HG03575 (cell line): Measurements from ENCODE around the gene FZD2.

ENCODE experiments used
- ATAC-seq: cut with Tn5 transposase; IDR thresholded peaks from one replicate; pipeline ENCODE4 v1.9.1; 2021; ENCODE audit not compliant: unreplicated experiment, insufficient number of reproducible peaks, low FRiP score; ENCODE audit errors: extremely low read depth

FZD2 gene

GRCh38 chr17:44543905-44544523, 13.3 kb upstream of the FZD2 start:
- ATAC-seq = no peak

GRCh38 chr17:44546671-44547606, 10.3 kb upstream of the FZD2 start:
- no peak for ATAC-seq

GRCh38 chr17:44547625-44548267, 9.5 kb upstream of the FZD2 start:
- no peak for ATAC-seq

GRCh38 chr17:44548376-44549230, 8.7 kb upstream of the FZD2 start:
- no peak for ATAC-seq

GRCh38 chr17:44549686-44550085, 7.6 kb upstream of the FZD2 start:
- ATAC-seq = no peak

- ATAC-seq = no peak
These were observed 4.9 kb upstream of the FZD2 start for GRCh38 chr17:44552361-44552760.

- no peak for ATAC-seq
These were observed 2.2 kb upstream of the FZD2 start for GRCh38 chr17:44555099-44555498.

- ATAC-seq = no peak
These were observed 985 bp upstream of the FZD2 start for GRCh38 chr17:44556166-44556831.

- ATAC-seq = no peak
These were observed 484 bp downstream of the FZD2 start for GRCh38 chr17:44557651-44558285.

- ATAC-seq = no peak
These were observed 1.0 kb downstream of the FZD2 start for GRCh38 chr17:44558334-44558709.

GRCh38 chr17:44558710-44559633, 1.7 kb downstream of the FZD2 start:
- ATAC-seq = no peak

GRCh38 chr17:44559634-44560554, 2.6 kb downstream of the FZD2 start:
- ATAC-seq = no peak

GRCh38 chr17:44561237-44561623, 3.9 kb downstream of the FZD2 start:
- ATAC-seq = no peak

GRCh38 chr17:44564429-44564828, 7.1 kb downstream of the FZD2 start:
- ATAC-seq = no peak

- ATAC-seq = no peak
These were observed 8.7 kb downstream of the FZD2 start for GRCh38 chr17:44565866-44566443.
